HS-27A (cell line): Measurements from ENCODE around the gene ARPC5L.
"Not testable (repeated sequence)": the region's sequence is repeated elsewhere in the genome, so short reads cannot be mapped to it uniquely, and the experiment has no call there.

Experiments used
- DNase-seq: peaks from one replicate; pipeline ENCODE4 v3.0.0-alpha.2; 2012; ENCODE audit warnings: low read depth, missing footprints

The ARPC5L gene

GRCh38 chr9:124841075-124841821 lies 20.7 kb upstream of the ARPC5L start:
- no peak for DNase-seq

- no peak for DNase-seq
Observed at GRCh38 chr9:124843456-124844034, 18.4 kb upstream of the ARPC5L start.

GRCh38 chr9:124844291-124844690 lies 17.6 kb upstream of the ARPC5L start:
- no peak for DNase-seq

- not testable (repeated sequence) for DNase-seq
Observed at GRCh38 chr9:124846467-124846866, 15.5 kb upstream of the ARPC5L start.

GRCh38 chr9:124846969-124847368 lies 15.0 kb upstream of the ARPC5L start:
- no peak for DNase-seq

GRCh38 chr9:124849801-124850200 lies 12.1 kb upstream of the ARPC5L start:
- DNase-seq, result no peak

GRCh38 chr9:124852121-124852828 lies 9.7 kb upstream of the ARPC5L start:
- DNase-seq, result no peak

GRCh38 chr9:124852829-124853531 lies 8.9 kb upstream of the ARPC5L start, which contains the start of gene WDR38:
TSS of gene WDR38 (plus strand) at chr9:124853460. CDS start at chr9:124853532, 72 bp downstream.
- no peak for DNase-seq

GRCh38 chr9:124853605-124854143 lies 8.3 kb upstream of the ARPC5L start:
- DNase-seq, result no peak

- no peak for DNase-seq
Observed at GRCh38 chr9:124854161-124854560, 7.8 kb upstream of the ARPC5L start.

GRCh38 chr9:124854822-124855221 lies 7.1 kb upstream of the ARPC5L start:
- DNase-seq, result no peak

- no peak for DNase-seq
Observed at GRCh38 chr9:124855566-124855943, 6.4 kb upstream of the ARPC5L start.

GRCh38 chr9:124855944-124856765 lies 5.8 kb upstream of the ARPC5L start:
- DNase-seq, result no peak

- no peak for DNase-seq
Observed at GRCh38 chr9:124857533-124858162, 4.3 kb upstream of the ARPC5L start.

GRCh38 chr9:124858330-124859046 lies 3.4 kb upstream of the ARPC5L start:
- DNase-seq, result no peak

- no peak for DNase-seq
Observed at GRCh38 chr9:124859803-124860581, 1.9 kb upstream of the ARPC5L start.

GRCh38 chr9:124860582-124861341 lies 1.2 kb upstream of the ARPC5L start:
- no peak for DNase-seq

- DNase-seq, result no peak
Observed at GRCh38 chr9:124863371-124863871, 1.5 kb downstream of the ARPC5L start.
